H9 (cell line): Measurements from ENCODE around the gene LRRIQ4. TPM values are rescaled to one million over a fixed set of nuclear protein-coding genes. Genes with fewer than 3 reads are reported as not detected.
A peak's percentile ranks its signal among the peaks of the same experiment; 100 is the strongest.

Experiments used
- DNase-seq: peaks from one replicate; pipeline ENCODE4 v3.0.0-alpha.2; 2017
- H2AFZ ChIP-seq: one replicate; pipeline ENCODE4 v1.6.1; 2013; ENCODE audit warnings: mild to moderate bottlenecking, low read length, control low read depth, moderate library complexity
- H2AK5ac ChIP-seq: 2 replicates; pipeline ENCODE4 v1.6.1; 2013; ENCODE audit warnings: low read length, control low read depth, mixed read lengths; ENCODE audit not compliant: insufficient read length
- H2BK120ac ChIP-seq: one replicate; pipeline ENCODE4 v1.6.1; 2013; ENCODE audit warnings: low read depth, mild to moderate bottlenecking, low read length, control low read depth, inconsistent platforms; ENCODE audit not compliant: poor library complexity, severe bottlenecking
- H2BK12ac ChIP-seq: 2 replicates; pipeline ENCODE4 v1.6.1; 2013; ENCODE audit warnings: low read length, control low read depth, mixed read lengths, low read depth; ENCODE audit not compliant: insufficient read length
- H2BK15ac ChIP-seq: 2 replicates; pipeline ENCODE4 v1.6.1; 2013; ENCODE audit warnings: low read depth, low read length, control low read depth
- H2BK20ac ChIP-seq: one replicate; pipeline ENCODE4 v1.6.1; 2013; ENCODE audit warnings: low read depth, mild to moderate bottlenecking, low read length, control low read depth, inconsistent platforms; ENCODE audit not compliant: poor library complexity, severe bottlenecking
- H2BK5ac ChIP-seq: 2 replicates; pipeline ENCODE4 v1.6.1; 2013; ENCODE audit warnings: low read length, control low read depth, mixed read lengths; ENCODE audit not compliant: insufficient read length
- H3K14ac ChIP-seq: 2 replicates; pipeline ENCODE4 v1.6.1; 2013; ENCODE audit warnings: low read length, control low read depth; ENCODE audit not compliant: insufficient read depth
- H3K18ac ChIP-seq: 2 replicates; pipeline ENCODE4 v1.6.1; 2013; ENCODE audit warnings: low read depth, mild to moderate bottlenecking, mixed read lengths, low read length, control low read depth; ENCODE audit not compliant: insufficient read length
- H3K23ac ChIP-seq: 2 replicates; pipeline ENCODE4 v1.6.1; 2013; ENCODE audit warnings: low read length, control low read depth, mixed read lengths, low read depth; ENCODE audit not compliant: insufficient read length
- H3K23me2 ChIP-seq: 2 replicates; pipeline ENCODE4 v1.6.1; 2013; ENCODE audit warnings: low read depth, mild to moderate bottlenecking, mixed read lengths, low read length, control low read depth; ENCODE audit not compliant: insufficient read length, poor library complexity, severe bottlenecking
- H3K27ac ChIP-seq: 2 replicates; pipeline ENCODE4 v1.5.1; 2013; ENCODE audit warnings: low read length, control low read depth, mixed read lengths, low read depth; ENCODE audit not compliant: insufficient read length
- H3K27me3 ChIP-seq: 2 replicates; pipeline ENCODE4 v1.6.1; 2013; ENCODE audit warnings: low read length, control low read depth, inconsistent platforms; ENCODE audit not compliant: insufficient read depth
- H3K4ac ChIP-seq: 2 replicates; pipeline ENCODE4 v1.6.1; 2013; ENCODE audit warnings: low read depth, mild to moderate bottlenecking, control low read depth, inconsistent platforms, low read length, moderate library complexity
- H3K4me1 ChIP-seq: 2 replicates; pipeline ENCODE4 v1.6.1; 2013; ENCODE audit warnings: low read length, control low read depth, inconsistent platforms; ENCODE audit not compliant: insufficient read depth
- H3K4me2 ChIP-seq: 2 replicates; pipeline ENCODE4 v1.6.1; 2013; ENCODE audit warnings: low read length, control low read depth, mixed read lengths; ENCODE audit not compliant: insufficient read length, insufficient read depth
- H3K56ac ChIP-seq: 2 replicates; pipeline ENCODE4 v1.6.1; 2013; ENCODE audit warnings: low read depth, mild to moderate bottlenecking, mixed read lengths, low read length, control low read depth; ENCODE audit not compliant: insufficient read length
- H3K79me1 ChIP-seq: 2 replicates; pipeline ENCODE4 v1.6.1; 2013; ENCODE audit warnings: low read depth, mild to moderate bottlenecking, moderate library complexity, low read length, control low read depth, inconsistent platforms; ENCODE audit not compliant: insufficient read depth, poor library complexity, severe bottlenecking
- H3K79me2 ChIP-seq: 2 replicates; pipeline ENCODE4 v1.6.1; 2013; ENCODE audit warnings: low read length, control low read depth, inconsistent platforms; ENCODE audit not compliant: insufficient read depth
- H3K9ac ChIP-seq: 2 replicates; pipeline ENCODE4 v1.6.1; 2013; ENCODE audit warnings: low read length, control low read depth, mixed read lengths; ENCODE audit not compliant: insufficient read length; ENCODE audit errors: extremely low read depth
- H3K9me3 ChIP-seq: one replicate; pipeline ENCODE4 v1.6.1; 2013; ENCODE audit warnings: low read depth, low read length, inconsistent platforms; ENCODE audit not compliant: control insufficient read depth
- H3T11ph ChIP-seq: one replicate; pipeline ENCODE4 v1.6.1; 2013; ENCODE audit warnings: mild to moderate bottlenecking, low read length, control low read depth, inconsistent platforms
- H4K20me1 ChIP-seq: one replicate; pipeline ENCODE4 v1.6.1; 2013; ENCODE audit not compliant: control insufficient read depth, insufficient read length, insufficient read depth
- H4K5ac ChIP-seq: 2 replicates; pipeline ENCODE4 v1.6.1; 2013; ENCODE audit warnings: low read depth, mild to moderate bottlenecking, mixed read lengths, low read length, control low read depth; ENCODE audit not compliant: insufficient read length
- H4K8ac ChIP-seq: replicated peaks from 2 replicates; pipeline ENCODE4 v1.6.1; 2013; ENCODE audit warnings: low read length, control low read depth, mixed read lengths, low read depth; ENCODE audit not compliant: insufficient read length
- H4K91ac ChIP-seq: 2 replicates; pipeline ENCODE4 v1.6.1; 2013; ENCODE audit warnings: low read depth, mild to moderate bottlenecking, moderate library complexity, mixed read lengths, low read length, control low read depth; ENCODE audit not compliant: insufficient read length
- H3K27ac Mint-ChIP-seq, 3 experiments: 2 replicates in 2 of 3; 3 replicates in 1 of 3; pipeline ENCODE4 v1.8.0; 2020 to 2021; ENCODE audit warnings: mixed read lengths in 3 of 3, mild to moderate bottlenecking in 1 of 3, moderate library complexity in 1 of 3
- H3K27me3 Mint-ChIP-seq: 2 replicates; pipeline ENCODE4 v1.8.0; 2021; ENCODE audit warnings: low read depth, mild to moderate bottlenecking, moderate library complexity, mixed read lengths
- H3K36me3 Mint-ChIP-seq, 3 experiments: 2 replicates in 2 of 3; 3 replicates in 1 of 3; pipeline ENCODE4 v1.8.0; 2020 to 2021; ENCODE audit warnings: low read depth in 3 of 3, mixed read lengths in 3 of 3; ENCODE audit not compliant: insufficient read depth in 1 of 3
- H3K4me1 Mint-ChIP-seq, 2 experiments: 2 replicates each; pipeline ENCODE4 v1.8.0; 2020; ENCODE audit warnings: mixed read lengths in 2 of 2
- H3K4me3 Mint-ChIP-seq, 2 experiments: 2 replicates in 1 of 2; 3 replicates in 1 of 2; pipeline ENCODE4 v1.8.0; 2020 to 2021; ENCODE audit warnings: mild to moderate bottlenecking in 2 of 2, mixed read lengths in 2 of 2, moderate library complexity in 1 of 2
- H3K9me3 Mint-ChIP-seq, 2 experiments: 2 replicates in 1 of 2; 3 replicates in 1 of 2; pipeline ENCODE4 v1.8.0; 2020; ENCODE audit warnings: mild to moderate bottlenecking in 2 of 2, mixed read lengths in 2 of 2, moderate library complexity in 1 of 2
- CTCF ChIP-seq: fragments of 200-600 bp; sonication (generic); conservative IDR thresholded peaks from 3 replicates; pipeline ENCODE4 v1.8.0; 2021; ENCODE audit warnings: antibody characterized with exemption, mild to moderate bottlenecking
- WGBS: extraction: QIAGEN DNeasy Blood & Tissue Kit; methylation state at CpG from one replicate; pipeline ENCODE4 v1.1.7; 2013; ENCODE audit warnings: missing lambda C conversion rate, low lambda C conversion rate, mixed read lengths; ENCODE audit not compliant: insufficient read length; ENCODE audit errors: extremely low coverage; 5-methylcytosine and 5-hydroxymethylcytosine counted together
- total RNA-seq: library from RNA; stranded (reverse); gene quantifications from 2 replicates; pipeline ENCODE4 v1.2.1, GENCODE V29; 2021

LRRIQ4 gene
- total RNA-seq, 1 experiment from 2014 or later = not detected

DNA sequence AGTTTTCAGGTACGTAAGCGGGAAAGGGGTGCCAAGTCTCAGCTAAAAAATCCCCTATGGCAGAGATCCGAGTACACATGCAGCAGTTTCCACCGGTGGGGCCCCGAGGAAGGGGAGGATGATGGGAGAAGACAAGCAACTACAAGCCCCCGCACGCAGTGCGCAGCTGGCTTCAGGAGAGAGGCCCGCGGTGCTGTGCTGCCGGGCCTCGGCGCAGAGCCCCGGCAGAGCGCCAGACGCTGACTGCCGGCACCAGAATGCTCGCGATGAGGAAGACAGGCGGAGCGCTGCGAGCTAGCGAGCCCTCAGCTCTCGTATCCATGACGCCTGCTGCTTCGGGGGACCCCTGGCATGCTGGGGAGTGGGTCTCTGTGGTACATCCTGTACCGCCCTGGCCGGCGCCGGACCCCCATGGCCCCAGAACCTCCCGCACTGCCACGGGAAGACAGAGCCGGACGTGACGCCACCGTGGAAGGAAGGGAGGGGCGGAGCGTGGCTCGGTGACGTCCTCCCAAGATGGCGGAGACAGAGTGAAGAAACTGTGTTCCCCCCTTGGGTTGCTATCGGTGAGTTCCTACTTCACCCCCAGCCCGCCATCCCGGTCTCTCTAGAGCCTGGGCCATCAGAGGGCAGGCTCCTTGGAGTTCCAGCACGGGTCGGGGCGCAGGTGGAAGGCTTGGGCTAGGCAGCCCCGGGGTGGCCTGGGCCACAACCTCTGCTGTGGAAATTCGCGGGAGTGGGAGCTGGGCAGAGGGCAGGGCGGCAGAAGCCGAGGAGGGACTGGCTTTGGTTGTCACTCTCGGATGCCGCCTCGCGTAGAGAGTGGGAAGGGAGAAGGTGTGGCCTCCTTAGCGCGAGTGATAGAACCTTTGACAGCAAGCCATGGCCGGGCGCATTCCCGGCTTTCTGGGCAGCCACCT, 39.5 kb upstream of the LRRIQ4 start, which contains the start of gene MYNN:
MYNN (plus strand) TSS at position 500 of the 920 bp plus-strand sequence. CDS start 900 bp downstream, outside the sequence.
- DNase-seq = peak; percentile 90
- H3K79me2 ChIP-seq = peaks cover 7% of the 10 kb centered on the region; the same call in 1 of the 2 replicates
- H2BK15ac ChIP-seq = no peak within 1 kb of the TSS
- no peak for TF ChIP-seq CTCF
- peaks cover 5 to 37% (median 36%) of the 10 kb centered on the region in 3 experiments for H3K36me3 Mint-ChIP-seq
- H3T11ph ChIP-seq = peak within 1 kb of the TSS; percentile 80
- H3K9me3 ChIP-seq = no peaks in the 10 kb centered on the region
- no peaks in the 10 kb centered on the region; a peak in 1 of 5 replicates for H3K9me3 Mint-ChIP-seq
- WGBS = no CpG with 5 or more reads among the region's 61 CpGs
- H4K8ac ChIP-seq = no peak within 1 kb of the TSS
- H3K4me3 Mint-ChIP-seq = peak within 1 kb of the TSS; percentile 94 to 98
- no peaks in the 10 kb centered on the region for H3K27me3 ChIP-seq
- no peak within 1 kb of the TSS for H2AK5ac ChIP-seq
- H3K79me1 ChIP-seq = no peaks in the 10 kb centered on the region
- H4K91ac ChIP-seq = no peak within 1 kb of the TSS
- H2BK5ac ChIP-seq = no peak within 1 kb of the TSS
- H3K4me1 ChIP-seq = no peaks in the 10 kb centered on the region
- no peak within 1 kb of the TSS; the same call in 1 of the 2 replicates for H3K4ac ChIP-seq
- no peak within 1 kb of the TSS for H3K23ac ChIP-seq
- no peaks in the 10 kb centered on the region; the same call in 1 of the 2 replicates for H3K27me3 Mint-ChIP-seq
- H4K20me1 ChIP-seq = no peaks in the 10 kb centered on the region
- no peak within 1 kb of the TSS for H3K56ac ChIP-seq
- H4K5ac ChIP-seq = no peak within 1 kb of the TSS
- H3K27ac ChIP-seq = peak within 1 kb of the TSS; percentile 85
- peak within 1 kb of the TSS; percentile 98 to 100 (median 100) for H3K27ac Mint-ChIP-seq
- peaks cover 28 to 30% of the 10 kb centered on the region in 2 experiments for H3K4me1 Mint-ChIP-seq
- H2BK20ac ChIP-seq = no peak within 1 kb of the TSS
- H3K18ac ChIP-seq = peak within 1 kb of the TSS; percentile 94
- no peak within 1 kb of the TSS for H2BK12ac ChIP-seq
- peak within 1 kb of the TSS; percentile 93 for H3K9ac ChIP-seq
- H2AFZ ChIP-seq = no peak within 1 kb of the TSS
- H3K14ac ChIP-seq = peak within 1 kb of the TSS; percentile 93
- H3K23me2 ChIP-seq = no peaks in the 10 kb centered on the region
- H3K4me2 ChIP-seq = peak within 1 kb of the TSS; percentile 96
- H2BK120ac ChIP-seq = peak within 1 kb of the TSS; percentile 75
